GM21367 (cell line): Measurements from ENCODE around the gene ZNF682.
"Not testable (repeated sequence)": the region's sequence is repeated elsewhere in the genome, so short reads cannot be mapped to it uniquely, and the experiment has no call there.

ENCODE experiments used
- ATAC-seq: cut with Tn5 transposase; IDR thresholded peaks from one replicate; pipeline ENCODE4 v1.9.1; 2021; ENCODE audit not compliant: unreplicated experiment

The ZNF682 gene

DNA sequence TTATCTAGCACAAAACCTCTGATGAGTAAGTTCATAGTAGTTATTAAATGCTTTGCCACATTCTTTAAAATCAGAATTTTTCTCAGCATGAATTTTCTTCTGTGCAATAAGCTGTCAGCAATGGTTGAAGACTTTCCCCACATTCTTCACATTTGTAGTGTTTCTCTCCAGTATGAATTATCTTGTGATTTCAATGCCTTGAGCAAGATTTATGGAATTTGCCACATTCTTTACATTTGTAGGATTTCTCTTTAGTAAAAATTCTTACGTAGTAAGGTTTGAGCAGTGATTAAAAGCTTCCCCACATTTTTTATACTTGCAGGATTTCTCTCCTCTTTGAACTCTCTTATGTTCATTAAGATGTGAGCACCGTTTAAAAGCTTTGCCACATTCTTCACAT, 33.6 kb downstream of the ZNF682 start:
- no peak for ATAC-seq

DNA sequence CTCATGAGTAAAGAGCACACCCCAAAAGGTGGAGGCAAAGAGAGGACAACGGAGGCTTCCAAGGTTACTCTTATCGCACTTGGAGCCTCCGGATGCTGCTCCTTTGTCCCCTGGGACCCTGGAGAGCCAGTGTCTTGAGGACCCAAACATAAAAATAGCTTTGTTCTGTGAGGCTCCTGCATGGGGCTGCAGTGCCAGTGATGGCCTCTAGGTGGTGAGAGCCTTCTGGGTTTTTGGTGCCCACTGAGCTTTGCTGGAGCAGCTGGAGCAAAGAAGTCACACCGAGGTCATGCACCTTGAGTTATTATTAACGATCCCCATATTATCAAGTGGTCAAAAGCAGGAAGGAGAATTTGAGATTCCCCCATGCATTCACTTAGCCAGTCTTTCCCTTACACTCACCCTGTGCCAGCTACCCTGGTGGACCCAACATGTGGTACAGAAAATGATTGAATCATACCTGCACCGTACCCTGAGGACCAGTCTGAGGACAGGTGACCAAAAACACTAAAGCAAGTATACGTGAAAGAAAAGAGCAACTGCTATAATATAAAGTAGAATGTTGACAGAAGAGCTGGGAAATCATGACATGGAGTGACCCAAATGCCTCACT, 41.5 kb downstream of the ZNF682 start:
- ATAC-seq, result no peak

DNA sequence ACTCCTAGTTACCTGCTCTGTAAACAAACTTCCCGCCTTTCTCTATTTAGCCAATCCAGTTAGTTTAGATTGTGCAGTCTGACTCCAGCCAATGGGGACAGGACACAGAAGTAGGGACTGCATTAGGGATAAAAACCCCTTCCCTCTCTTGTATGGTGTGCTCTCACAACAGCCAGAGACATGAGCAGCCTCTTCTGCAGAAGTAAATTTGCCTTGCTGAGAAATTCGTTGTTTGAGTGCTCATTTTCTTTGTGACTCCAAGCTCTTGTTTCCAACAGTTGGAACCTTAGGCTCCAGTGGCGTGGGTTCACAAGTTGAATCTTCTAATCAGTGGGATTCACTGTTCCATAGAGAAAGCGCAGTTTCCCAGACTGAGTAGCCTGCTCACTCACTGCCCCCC, 72.4 kb downstream of the ZNF682 start:
- ATAC-seq, result no peak

DNA sequence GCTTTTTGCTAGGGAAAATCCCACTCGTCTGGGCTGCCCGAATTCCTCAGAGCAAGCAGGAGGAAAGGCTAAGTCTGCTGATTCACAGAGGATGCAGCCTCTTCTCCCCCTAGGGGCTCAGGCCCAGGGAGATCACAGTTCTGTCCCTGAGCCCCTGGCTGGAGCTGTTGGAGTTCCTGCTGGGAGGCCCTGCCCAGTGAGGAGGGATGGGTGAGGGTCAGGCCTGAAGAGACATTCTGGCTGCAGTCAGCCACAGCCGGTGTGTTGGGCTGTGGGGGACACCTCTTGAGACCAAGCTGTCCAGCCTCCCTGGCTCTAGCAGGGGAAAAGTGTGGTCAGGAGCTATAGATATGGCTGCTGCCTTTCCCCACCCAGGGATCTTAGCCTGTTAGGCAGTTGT, 73.2 kb downstream of the ZNF682 start:
- not testable (repeated sequence) for ATAC-seq

DNA sequence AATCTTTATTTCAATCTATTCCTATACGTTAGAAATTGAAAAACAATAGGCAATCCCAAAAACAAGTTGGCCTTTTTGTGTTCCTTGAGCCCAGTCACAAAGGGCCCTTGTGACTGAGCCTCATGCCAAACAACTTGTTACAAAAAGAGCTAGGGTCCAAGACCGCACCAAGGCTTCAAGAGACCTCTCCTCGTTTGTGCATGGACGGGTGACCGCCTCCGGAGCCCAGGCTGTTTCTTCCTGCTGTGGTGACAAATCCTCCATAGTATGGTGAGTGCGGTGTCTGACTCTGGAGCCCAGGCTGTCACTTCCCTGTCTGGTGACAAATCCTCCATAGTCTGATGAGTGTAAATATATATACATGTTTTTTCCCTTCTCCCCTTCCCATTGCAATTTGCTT, 74.9 kb downstream of the ZNF682 start:
- ATAC-seq, result no peak

DNA sequence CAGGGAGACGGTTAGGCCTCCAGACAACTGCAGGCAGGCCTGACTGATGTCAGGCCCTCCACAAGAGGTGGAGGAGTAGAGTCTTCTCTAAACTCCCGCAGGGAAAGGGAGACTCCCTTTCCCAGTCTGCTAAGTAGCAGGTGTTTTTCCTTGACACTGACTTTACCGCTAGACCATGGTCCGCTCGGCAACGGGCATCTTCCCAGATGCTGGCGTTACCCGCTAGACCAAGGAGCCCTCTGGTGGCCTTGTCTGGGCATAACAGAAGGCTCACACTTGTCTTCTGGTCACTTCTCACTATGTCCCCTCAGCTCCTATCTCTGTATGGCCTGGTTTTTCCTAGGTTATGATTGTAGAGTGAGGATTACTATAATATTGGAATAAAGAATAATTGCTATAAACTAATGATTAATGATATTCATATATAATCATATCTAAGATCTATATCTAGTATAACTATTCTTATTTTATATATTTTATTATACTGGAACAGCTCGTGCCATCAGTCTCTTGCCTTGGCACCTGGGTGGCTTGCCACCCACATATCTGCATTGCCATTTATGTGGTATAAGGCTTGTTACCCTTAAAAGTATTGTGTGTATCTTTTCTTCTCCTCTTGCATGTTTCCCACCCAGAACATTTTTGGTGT, 80.0 kb downstream of the ZNF682 start:
- not testable (repeated sequence) for ATAC-seq

DNA sequence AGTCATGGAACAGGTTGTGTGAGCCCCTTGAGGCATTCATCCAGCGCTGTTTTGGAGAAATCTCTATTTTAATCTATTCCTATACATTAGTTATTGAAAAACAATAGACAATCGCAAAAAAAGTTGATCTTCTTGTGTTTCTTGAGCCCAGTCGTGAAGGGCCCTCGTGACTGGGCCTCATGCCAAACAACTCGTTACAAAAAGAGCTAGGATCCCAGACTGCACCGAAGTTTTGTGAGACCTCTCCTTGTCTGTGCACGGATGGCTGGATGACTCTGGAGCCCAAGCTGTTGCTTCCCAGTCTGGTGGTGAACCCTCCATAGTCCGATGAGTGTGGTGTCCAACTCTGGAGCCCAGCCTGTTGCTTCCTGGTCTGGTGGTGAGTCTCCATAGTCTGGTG, 81.5 kb downstream of the ZNF682 start:
- ATAC-seq, result not testable (repeated sequence)

DNA sequence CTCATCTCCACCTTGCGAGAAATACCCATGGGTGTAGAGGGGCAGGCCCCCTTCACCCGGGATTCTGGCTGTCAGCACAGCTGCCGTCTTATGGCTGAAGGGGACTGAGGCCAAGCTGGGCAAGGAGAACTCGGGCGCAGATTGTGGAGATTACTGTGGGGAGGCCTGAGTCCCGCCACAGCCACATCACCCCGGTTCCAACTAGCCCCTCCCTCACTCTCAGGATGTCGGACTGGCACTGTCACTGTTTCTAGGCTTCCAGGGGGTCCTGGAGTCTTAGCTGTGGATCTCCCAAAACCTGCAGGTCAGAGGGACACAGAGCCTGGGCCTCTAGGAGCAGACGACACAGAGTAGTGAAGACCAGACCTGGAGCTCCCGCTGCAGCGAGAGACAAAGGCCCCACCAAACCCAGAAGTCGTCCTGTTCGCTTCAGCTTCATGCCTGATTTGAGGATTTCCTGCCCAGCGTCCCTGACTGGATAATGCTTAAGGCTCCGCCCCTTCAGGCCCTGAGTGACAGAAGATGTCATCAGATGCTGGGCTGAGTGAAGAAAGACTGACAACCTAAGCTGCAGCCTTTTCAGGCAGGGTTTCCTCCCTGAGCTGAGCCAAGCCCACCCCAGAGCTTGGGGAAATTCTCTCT, 82.8 kb downstream of the ZNF682 start:
- ATAC-seq, result no peak

DNA sequence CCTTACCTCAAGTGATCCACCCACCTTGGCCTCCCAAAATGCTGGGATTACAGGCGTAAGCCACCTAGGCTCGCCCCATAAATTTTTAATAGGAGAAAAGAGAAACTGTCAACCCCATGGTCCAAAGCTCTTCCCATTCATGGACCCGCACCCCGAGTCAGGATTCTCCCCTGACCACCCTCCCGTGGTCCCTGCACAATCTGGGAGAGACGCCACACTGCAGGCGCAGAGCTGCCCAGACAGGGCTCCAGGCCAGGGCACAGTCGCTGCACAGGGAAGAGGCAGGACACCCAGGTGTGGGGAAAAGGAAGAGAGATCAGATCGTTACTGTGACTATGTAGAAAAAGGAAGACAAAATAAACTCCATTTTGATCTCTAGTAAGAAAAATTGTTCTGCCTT, 84.1 kb downstream of the ZNF682 start:
- ATAC-seq, result no peak
